Sigmoid colon (tissue), 3 donors: ENCODE data around the gene C1orf116.

Experiments used
- POLR2A ChIP-seq, 2 donors: fragments of 450-650 bp; IDR thresholded peaks; one replicate each; pipeline ENCODE4 v1.6.1; 2016; ENCODE audit warnings: antibody characterized with exemption in 2 of 2, mild to moderate bottlenecking in 2 of 2, moderate library complexity in 2 of 2
- TF ChIP-seq, protein P1 (sequence below), 4 experiments: fragments of 450-650 bp in 3 of 4; fragments of 200-600 bp in 1 of 4; IDR thresholded peaks; one replicate each; pipeline ENCODE4 v1.5.1; 2016 to 2019; ENCODE audit warnings: antibody characterized with exemption in 4 of 4, mild to moderate bottlenecking in 3 of 4, moderate library complexity in 2 of 4

DNA sequence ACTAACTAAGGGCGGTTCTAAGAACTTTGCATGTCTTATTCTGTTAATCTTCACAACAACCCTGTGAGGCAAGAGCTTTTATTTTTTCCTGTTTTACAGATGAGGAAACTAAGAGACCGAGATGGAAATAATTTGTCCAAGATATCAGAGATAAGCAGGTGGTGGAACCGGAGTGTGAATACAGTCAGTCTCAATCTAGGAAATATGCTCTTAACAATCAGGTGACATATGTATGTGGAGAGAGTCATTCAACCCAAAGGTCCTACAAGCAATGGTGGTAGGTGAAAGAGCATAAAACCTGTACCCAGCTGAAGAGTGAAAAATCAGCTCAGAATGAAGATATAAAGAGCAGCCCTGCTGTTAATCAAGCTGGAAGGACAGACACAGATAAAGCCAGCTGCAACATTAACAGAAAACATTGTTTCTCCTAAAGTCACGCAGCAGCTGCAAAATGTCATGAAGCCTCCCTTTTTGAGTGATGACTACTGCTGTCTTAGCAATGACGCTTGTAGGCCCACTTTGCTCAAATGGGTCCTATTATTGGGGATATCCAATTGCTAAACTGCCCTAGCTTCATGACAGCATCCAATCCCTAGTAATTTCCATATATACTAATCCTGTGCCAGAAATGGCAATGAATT, 31.8 kb downstream of the C1orf116 start:
- TF ChIP-seq, protein P1, sequence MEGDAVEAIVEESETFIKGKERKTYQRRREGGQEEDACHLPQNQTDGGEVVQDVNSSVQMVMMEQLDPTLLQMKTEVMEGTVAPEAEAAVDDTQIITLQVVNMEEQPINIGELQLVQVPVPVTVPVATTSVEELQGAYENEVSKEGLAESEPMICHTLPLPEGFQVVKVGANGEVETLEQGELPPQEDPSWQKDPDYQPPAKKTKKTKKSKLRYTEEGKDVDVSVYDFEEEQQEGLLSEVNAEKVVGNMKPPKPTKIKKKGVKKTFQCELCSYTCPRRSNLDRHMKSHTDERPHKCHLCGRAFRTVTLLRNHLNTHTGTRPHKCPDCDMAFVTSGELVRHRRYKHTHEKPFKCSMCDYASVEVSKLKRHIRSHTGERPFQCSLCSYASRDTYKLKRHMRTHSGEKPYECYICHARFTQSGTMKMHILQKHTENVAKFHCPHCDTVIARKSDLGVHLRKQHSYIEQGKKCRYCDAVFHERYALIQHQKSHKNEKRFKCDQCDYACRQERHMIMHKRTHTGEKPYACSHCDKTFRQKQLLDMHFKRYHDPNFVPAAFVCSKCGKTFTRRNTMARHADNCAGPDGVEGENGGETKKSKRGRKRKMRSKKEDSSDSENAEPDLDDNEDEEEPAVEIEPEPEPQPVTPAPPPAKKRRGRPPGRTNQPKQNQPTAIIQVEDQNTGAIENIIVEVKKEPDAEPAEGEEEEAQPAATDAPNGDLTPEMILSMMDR (IDR thresholded peaks at IDR 0.05) = no peak
- TF ChIP-seq POLR2A (IDR thresholded peaks at IDR 0.05) = no peak
